Liver (tissue), 9 donors: Measurements from ENCODE around the gene DHX16. TPM values are rescaled to one million over a fixed set of nuclear protein-coding genes. Genes with fewer than 3 reads are reported as not detected.
A peak's percentile ranks its signal among the peaks of the same experiment; 100 is the strongest.

ENCODE experiments used
- DNase-seq: peaks from one replicate; pipeline ENCODE4 v3.0.0-alpha.2; 2017; ENCODE audit warnings: low spot score
- H3K27ac ChIP-seq, 2 donors: one replicate each; pipeline ENCODE4 v1.7.0; 2013; ENCODE audit warnings: inconsistent platforms in 2 of 2, low read length in 2 of 2, control low read depth in 1 of 2, low read depth in 1 of 2, mild to moderate bottlenecking in 1 of 2
- H3K27me3 ChIP-seq, 4 donors: one replicate each; pipeline versions ENCODE4 v1.6.1 to v1.7.0; 2013; ENCODE audit warnings: low read length in 3 of 4, inconsistent platforms in 1 of 4, mild to moderate bottlenecking in 1 of 4, moderate library complexity in 1 of 4; ENCODE audit not compliant: control insufficient read depth in 4 of 4, insufficient read depth in 4 of 4
- H3K36me3 ChIP-seq, 4 donors: one replicate each; pipeline versions ENCODE4 v1.6.1 to v1.7.0; 2013; ENCODE audit warnings: low read length in 3 of 4, mild to moderate bottlenecking in 3 of 4, low read depth in 1 of 4, moderate library complexity in 1 of 4; ENCODE audit not compliant: control insufficient read depth in 4 of 4, insufficient read depth in 3 of 4
- H3K4me1 ChIP-seq, 4 donors: one replicate each; pipeline versions ENCODE4 v1.6.1 to v1.7.0; 2013; ENCODE audit warnings: low read length in 3 of 4, mild to moderate bottlenecking in 3 of 4, moderate library complexity in 1 of 4; ENCODE audit not compliant: control insufficient read depth in 4 of 4, insufficient read depth in 4 of 4
- H3K4me3 ChIP-seq, 3 donors: one replicate each; pipeline versions ENCODE4 v1.6.1 to v1.7.0; 2013; ENCODE audit warnings: low read length in 3 of 3, control low read depth in 1 of 3, low read depth in 1 of 3, mild to moderate bottlenecking in 1 of 3
- H3K9ac ChIP-seq, 2 donors: one replicate each; pipeline ENCODE4 v1.7.0; 2013; ENCODE audit warnings: low read length in 2 of 2, mild to moderate bottlenecking in 2 of 2, moderate library complexity in 2 of 2, control low read depth in 1 of 2, low read depth in 1 of 2
- H3K9me3 ChIP-seq, 4 donors: one replicate each; pipeline versions ENCODE4 v1.6.1 to v1.7.0; 2013; ENCODE audit warnings: low read length in 3 of 4; ENCODE audit not compliant: control insufficient read depth in 4 of 4
- EGR1 ChIP-seq, 2 donors: IDR thresholded peaks; 2 replicates each; pipeline ENCODE4 v1.6.1; 2016 to 2018; ENCODE audit warnings: antibody characterized with exemption in 2 of 2, low read depth in 2 of 2
- FOXA1 ChIP-seq: IDR thresholded peaks from 2 replicates; pipeline ENCODE4 v1.6.1; 2016; ENCODE audit warnings: antibody characterized with exemption
- FOXA2 ChIP-seq: IDR thresholded peaks from 2 replicates; pipeline ENCODE4 v1.6.1; 2016; ENCODE audit warnings: antibody characterized with exemption
- GABPA ChIP-seq, 2 donors: IDR thresholded peaks in 1 of 2; conservative IDR thresholded peaks in 1 of 2; 2 replicates each; pipeline ENCODE4 v1.6.1; 2016; ENCODE audit warnings: antibody characterized with exemption in 2 of 2, mild to moderate bottlenecking in 1 of 2, moderate library complexity in 1 of 2
- HNF4A ChIP-seq, 2 donors: conservative IDR thresholded peaks; 2 replicates each; pipeline ENCODE4 v1.6.1; 2016; ENCODE audit warnings: antibody characterized with exemption in 2 of 2, mild to moderate bottlenecking in 2 of 2
- HNF4G ChIP-seq: IDR thresholded peaks from 2 replicates; pipeline ENCODE4 v1.6.1; 2016; ENCODE audit warnings: antibody characterized with exemption
- JUND ChIP-seq, 2 donors: IDR thresholded peaks; 2 replicates each; pipeline ENCODE4 v1.6.1; 2016; ENCODE audit warnings: antibody characterized with exemption in 2 of 2
- NR2F2 ChIP-seq: IDR thresholded peaks from 2 replicates; pipeline ENCODE4 v1.6.1; 2016; ENCODE audit warnings: antibody characterized with exemption
- RAD21 ChIP-seq, 2 donors: IDR thresholded peaks; 2 replicates each; pipeline ENCODE4 v1.6.1; 2016; ENCODE audit warnings: antibody characterized with exemption in 2 of 2, mild to moderate bottlenecking in 2 of 2
- RXRA ChIP-seq, 2 donors: IDR thresholded peaks; 2 replicates each; pipeline ENCODE4 v1.6.1; 2017 to 2018; ENCODE audit warnings: antibody characterized with exemption in 2 of 2, mild to moderate bottlenecking in 1 of 2
- SP1 ChIP-seq: IDR thresholded peaks from 2 replicates; pipeline ENCODE4 v1.6.1; 2018; ENCODE audit warnings: antibody characterized with exemption, mild to moderate bottlenecking
- TAF1 ChIP-seq: conservative IDR thresholded peaks from 2 replicates; pipeline ENCODE4 v1.6.1; 2016; ENCODE audit warnings: antibody characterized with exemption, mild to moderate bottlenecking
- YY1 ChIP-seq: IDR thresholded peaks from 2 replicates; pipeline ENCODE4 v1.6.1; 2016; ENCODE audit warnings: antibody characterized with exemption, mild to moderate bottlenecking
- WGBS: extraction: QIAGEN DNeasy Blood & Tissue Kit; methylation state at CpG from one replicate; pipeline ENCODE4 v1.1.7; 2013; 5-methylcytosine and 5-hydroxymethylcytosine counted together
- polyA plus RNA-seq, 2 donors: library from polyadenylated mRNA; stranded (reverse) in 1 of 2; unstranded in 1 of 2; fragments of 200-250 nt in 1 of 2; fragments of >200 nt in 1 of 2; fragmentation: Nextera tagmentation in 1 of 2; extraction: Ambion mirVana in 1 of 2; gene quantifications; one replicate each; pipeline versions ENCODE4 v1.2.1 to v1.2.3, GENCODE V29; 2013 to 2015
- total RNA-seq, 2 donors: library from RNA; depleted of rRNA; stranded (reverse); fragments of >200 nt; gene quantifications; one replicate each; pipeline ENCODE4 v1.2.3, GENCODE V29; 2014
- TF ChIP-seq, protein P1 (sequence below): IDR thresholded peaks from 2 replicates; pipeline ENCODE4 v1.6.1; 2016; ENCODE audit warnings: antibody characterized with exemption
- TF ChIP-seq, protein P2 (sequence below): IDR thresholded peaks from 2 replicates; pipeline ENCODE4 v1.6.1; 2016; ENCODE audit warnings: antibody characterized with exemption, mild to moderate bottlenecking
- TF ChIP-seq, protein P3 (sequence below): IDR thresholded peaks from 2 replicates; pipeline ENCODE4 v1.6.1; 2016; ENCODE audit warnings: antibody characterized with exemption
- TF ChIP-seq, protein P4 (sequence below): fragments of 150-350 bp; IDR thresholded peaks from 2 replicates; pipeline ENCODE4 v1.5.1; 2017; ENCODE audit warnings: improper control_type of control experiment, low read depth, low read length; ENCODE audit not compliant: missing input control
- TF ChIP-seq, protein P5 (sequence below): IDR thresholded peaks from 2 replicates; pipeline ENCODE4 v1.6.1; 2016; ENCODE audit warnings: antibody characterized with exemption
- donor health status: healthy.
- donor health status: healthy.
- donor health status: healthy.
- donor health status: healthy.
- donor health status: healthy.

The DHX16 gene
- total and polyA plus RNA-seq, 4 donors = 10.1 to 23.9 (median 17.4) TPM

DNA sequence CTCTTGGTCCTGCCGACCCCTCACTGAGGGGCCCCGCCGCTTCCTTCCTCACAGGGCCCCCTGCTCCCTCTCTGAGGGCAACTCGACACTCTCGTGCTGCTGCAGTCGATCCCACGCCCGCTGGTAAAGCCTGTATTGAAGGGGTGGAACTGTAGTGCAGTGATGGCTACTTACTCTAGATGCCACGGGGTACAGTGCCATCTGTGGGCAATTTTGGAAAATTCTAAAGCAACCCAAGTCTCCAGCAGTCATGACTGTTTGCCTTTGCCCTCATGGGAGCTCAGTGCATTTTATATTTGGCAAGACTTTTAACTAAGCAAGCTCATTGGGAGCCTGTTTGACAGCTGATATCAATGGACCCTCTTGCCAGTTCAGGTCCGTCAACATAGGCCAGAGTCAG, 32.3 kb downstream of the DHX16 start:
- TF ChIP-seq NR2F2 = no peak
- TF ChIP-seq GABPA (IDR thresholded peaks at IDR 0.05 in 1 of 2, conservative IDR thresholded peaks at IDR 0.05 in 1 of 2) = no peak
- no peak for TF ChIP-seq FOXA2
- TF ChIP-seq RAD21 (IDR thresholded peaks at IDR 0.05) = peak; percentile 63 to 68
- no peak for TF ChIP-seq HNF4G
- TF ChIP-seq, protein P1, sequence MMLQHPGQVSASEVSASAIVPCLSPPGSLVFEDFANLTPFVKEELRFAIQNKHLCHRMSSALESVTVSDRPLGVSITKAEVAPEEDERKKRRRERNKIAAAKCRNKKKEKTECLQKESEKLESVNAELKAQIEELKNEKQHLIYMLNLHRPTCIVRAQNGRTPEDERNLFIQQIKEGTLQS = no peak
- TF ChIP-seq, protein P2, sequence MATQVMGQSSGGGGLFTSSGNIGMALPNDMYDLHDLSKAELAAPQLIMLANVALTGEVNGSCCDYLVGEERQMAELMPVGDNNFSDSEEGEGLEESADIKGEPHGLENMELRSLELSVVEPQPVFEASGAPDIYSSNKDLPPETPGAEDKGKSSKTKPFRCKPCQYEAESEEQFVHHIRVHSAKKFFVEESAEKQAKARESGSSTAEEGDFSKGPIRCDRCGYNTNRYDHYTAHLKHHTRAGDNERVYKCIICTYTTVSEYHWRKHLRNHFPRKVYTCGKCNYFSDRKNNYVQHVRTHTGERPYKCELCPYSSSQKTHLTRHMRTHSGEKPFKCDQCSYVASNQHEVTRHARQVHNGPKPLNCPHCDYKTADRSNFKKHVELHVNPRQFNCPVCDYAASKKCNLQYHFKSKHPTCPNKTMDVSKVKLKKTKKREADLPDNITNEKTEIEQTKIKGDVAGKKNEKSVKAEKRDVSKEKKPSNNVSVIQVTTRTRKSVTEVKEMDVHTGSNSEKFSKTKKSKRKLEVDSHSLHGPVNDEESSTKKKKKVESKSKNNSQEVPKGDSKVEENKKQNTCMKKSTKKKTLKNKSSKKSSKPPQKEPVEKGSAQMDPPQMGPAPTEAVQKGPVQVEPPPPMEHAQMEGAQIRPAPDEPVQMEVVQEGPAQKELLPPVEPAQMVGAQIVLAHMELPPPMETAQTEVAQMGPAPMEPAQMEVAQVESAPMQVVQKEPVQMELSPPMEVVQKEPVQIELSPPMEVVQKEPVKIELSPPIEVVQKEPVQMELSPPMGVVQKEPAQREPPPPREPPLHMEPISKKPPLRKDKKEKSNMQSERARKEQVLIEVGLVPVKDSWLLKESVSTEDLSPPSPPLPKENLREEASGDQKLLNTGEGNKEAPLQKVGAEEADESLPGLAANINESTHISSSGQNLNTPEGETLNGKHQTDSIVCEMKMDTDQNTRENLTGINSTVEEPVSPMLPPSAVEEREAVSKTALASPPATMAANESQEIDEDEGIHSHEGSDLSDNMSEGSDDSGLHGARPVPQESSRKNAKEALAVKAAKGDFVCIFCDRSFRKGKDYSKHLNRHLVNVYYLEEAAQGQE = no peak
- no peak for TF ChIP-seq JUND (IDR thresholded peaks at IDR 0.05)
- no peak for TF ChIP-seq TAF1
- TF ChIP-seq SP1 = no peak
- TF ChIP-seq, protein P3, sequence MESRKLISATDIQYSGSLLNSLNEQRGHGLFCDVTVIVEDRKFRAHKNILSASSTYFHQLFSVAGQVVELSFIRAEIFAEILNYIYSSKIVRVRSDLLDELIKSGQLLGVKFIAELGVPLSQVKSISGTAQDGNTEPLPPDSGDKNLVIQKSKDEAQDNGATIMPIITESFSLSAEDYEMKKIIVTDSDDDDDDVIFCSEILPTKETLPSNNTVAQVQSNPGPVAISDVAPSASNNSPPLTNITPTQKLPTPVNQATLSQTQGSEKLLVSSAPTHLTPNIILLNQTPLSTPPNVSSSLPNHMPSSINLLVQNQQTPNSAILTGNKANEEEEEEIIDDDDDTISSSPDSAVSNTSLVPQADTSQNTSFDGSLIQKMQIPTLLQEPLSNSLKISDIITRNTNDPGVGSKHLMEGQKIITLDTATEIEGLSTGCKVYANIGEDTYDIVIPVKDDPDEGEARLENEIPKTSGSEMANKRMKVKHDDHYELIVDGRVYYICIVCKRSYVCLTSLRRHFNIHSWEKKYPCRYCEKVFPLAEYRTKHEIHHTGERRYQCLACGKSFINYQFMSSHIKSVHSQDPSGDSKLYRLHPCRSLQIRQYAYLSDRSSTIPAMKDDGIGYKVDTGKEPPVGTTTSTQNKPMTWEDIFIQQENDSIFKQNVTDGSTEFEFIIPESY = no peak
- TF ChIP-seq RXRA (IDR thresholded peaks at IDR 0.05) = no peak
- TF ChIP-seq YY1 = no peak
- TF ChIP-seq, protein P4, sequence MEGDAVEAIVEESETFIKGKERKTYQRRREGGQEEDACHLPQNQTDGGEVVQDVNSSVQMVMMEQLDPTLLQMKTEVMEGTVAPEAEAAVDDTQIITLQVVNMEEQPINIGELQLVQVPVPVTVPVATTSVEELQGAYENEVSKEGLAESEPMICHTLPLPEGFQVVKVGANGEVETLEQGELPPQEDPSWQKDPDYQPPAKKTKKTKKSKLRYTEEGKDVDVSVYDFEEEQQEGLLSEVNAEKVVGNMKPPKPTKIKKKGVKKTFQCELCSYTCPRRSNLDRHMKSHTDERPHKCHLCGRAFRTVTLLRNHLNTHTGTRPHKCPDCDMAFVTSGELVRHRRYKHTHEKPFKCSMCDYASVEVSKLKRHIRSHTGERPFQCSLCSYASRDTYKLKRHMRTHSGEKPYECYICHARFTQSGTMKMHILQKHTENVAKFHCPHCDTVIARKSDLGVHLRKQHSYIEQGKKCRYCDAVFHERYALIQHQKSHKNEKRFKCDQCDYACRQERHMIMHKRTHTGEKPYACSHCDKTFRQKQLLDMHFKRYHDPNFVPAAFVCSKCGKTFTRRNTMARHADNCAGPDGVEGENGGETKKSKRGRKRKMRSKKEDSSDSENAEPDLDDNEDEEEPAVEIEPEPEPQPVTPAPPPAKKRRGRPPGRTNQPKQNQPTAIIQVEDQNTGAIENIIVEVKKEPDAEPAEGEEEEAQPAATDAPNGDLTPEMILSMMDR = peak; percentile 27
- no peak for TF ChIP-seq EGR1 (IDR thresholded peaks at IDR 0.05; ENCODE audit: low read depth in 2 of 2)
- TF ChIP-seq, protein P5, sequence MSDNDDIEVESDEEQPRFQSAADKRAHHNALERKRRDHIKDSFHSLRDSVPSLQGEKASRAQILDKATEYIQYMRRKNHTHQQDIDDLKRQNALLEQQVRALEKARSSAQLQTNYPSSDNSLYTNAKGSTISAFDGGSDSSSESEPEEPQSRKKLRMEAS = no peak
- no peak for TF ChIP-seq FOXA1
- peak in 1 of 2 donors; percentile 28 for TF ChIP-seq HNF4A (conservative IDR thresholded peaks at IDR 0.05)
- Histone ChIP-seq H3K4me3 (no peak overlapping the region), H3K9me3 (no peaks in the 10 kb centered on the region), H3K36me3 (peaks cover 0 to 3% (median 0%) of the 10 kb centered on the region in 4 donors), H3K27me3 (no peaks in the 10 kb centered on the region), H3K27ac (no peak overlapping the region), H3K9ac (no peak overlapping the region), H3K4me1 (peaks cover 0 to 12% (median 6%) of the 10 kb centered on the region in 4 donors)
- WGBS = 74% methylated on average over 10 of the region's 10 CpGs
- DNase-seq = no peak
